T-helper 2 cell (primary cell): ENCODE results near the gene KCNIP3.

Experiments used
- DNase-seq, 5 experiments: peaks; one replicate each; pipeline versions ENCODE4 v3.0.0 to v3.0.0-alpha.2; 2012 to 2022

Gene KCNIP3

DNA sequence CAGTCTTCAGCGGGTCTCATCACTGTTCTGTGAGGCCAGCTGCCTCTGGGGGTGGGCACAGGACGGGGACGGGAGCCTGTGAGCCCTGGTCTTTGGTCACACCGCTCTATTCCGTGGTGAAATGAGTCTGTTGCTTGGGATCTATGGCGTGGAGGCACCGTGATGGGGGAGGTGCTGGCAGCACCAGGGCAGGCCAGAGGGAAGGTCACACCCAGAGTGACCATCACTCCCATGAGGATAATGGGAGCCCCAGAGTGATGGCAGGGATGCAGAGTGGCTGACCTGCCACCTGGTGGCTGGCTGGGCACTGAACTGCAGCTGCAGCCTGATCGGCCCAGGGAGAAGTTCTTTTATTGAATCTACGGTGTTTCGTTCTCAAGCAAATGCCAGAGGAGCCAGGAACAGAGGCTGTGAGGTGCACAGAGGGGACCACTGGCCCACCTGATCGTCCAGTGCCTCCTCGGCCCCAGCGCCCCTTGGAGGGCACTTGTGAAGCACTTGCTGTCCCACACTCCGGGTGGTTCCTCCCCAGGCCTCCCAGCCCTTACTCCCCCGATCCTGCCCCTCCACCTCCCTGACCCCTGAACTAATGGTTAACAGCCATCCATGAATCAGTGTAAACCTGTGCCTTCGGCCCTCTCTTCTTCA, 17.9 kb downstream of the KCNIP3 start:
- DNase-seq: no peak

DNA sequence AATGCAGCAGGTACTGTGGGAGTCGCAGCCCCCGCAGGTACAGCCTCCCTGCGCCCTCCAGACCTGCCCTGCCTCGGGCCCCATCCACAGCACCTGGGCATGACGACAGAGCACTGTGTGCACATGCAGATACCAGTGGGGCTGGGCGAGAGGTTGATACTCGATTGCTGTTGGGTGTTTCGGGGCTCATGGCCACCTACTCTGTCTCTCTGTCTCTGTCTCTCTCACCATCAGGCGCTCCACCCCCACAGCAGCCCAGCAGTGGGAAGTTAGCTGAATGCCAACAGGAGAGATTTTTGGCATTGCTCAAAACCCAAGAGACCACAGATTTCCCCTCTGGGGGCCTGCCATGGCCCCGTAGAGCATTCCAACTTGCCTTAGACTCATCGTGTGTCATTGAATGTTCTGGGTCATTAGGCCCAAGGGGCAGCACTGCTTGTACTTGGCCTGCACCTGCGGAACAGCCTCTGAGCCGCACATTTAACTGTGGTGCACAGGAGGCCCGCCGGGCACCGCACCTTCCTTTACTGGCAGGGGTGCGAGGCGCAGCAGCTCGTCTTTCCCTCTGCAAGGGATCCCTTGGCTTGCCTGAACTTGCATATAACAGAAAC, 18.8 kb downstream of the KCNIP3 start:
- DNase-seq: no peak

DNA sequence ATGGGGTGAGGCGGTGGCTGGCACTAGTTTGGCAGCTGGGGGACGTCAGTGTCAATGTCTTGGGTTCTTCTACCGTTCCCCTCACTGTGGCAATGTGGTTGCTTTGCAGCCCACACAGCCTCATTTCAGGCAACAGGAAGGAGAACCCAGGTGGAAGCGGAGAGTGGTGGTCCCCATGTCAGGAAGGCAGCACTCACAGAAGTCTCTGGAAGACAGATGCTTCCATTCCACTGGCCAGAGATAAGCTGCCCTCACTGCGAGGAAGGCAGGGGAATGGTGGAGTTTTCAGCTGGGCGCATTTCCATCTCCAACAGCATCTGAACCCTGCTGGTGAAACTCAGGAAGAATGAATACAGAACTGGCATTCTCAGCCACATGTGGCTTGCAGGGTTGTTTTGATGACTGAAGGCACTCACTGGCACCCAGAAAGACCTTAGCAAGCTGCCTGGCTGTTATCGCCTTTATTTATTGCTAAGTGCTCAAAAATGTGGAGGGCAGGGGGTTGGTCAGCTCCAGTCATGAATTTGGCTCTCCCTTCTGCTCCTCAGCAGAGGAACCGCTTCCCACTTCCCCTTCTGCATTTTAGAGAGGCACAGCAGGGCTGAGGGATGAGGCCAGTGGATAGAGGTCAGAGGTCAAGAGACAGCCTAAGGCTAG, 19.4 kb downstream of the KCNIP3 start:
- DNase-seq: no peak

DNA sequence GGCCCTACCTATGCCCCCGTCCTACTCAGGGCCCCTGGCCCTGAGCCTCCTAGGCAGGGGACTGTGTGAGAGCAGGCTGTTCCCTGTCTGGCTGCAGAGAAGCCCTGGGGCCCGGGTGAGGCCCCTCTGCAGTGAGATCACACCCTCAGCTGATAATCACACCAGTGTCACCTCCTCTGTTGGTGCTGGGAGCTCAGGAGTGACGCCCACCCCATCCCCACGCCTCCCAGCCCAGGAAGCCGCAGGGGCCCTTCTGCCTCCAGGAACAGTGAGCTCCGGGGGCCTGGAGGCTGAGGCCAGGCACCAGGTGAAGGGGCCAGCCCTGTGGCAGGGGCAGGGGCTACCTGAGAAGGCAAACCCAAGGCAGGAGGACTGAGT, 20.0 kb downstream of the KCNIP3 start:
- no peak for DNase-seq

DNA sequence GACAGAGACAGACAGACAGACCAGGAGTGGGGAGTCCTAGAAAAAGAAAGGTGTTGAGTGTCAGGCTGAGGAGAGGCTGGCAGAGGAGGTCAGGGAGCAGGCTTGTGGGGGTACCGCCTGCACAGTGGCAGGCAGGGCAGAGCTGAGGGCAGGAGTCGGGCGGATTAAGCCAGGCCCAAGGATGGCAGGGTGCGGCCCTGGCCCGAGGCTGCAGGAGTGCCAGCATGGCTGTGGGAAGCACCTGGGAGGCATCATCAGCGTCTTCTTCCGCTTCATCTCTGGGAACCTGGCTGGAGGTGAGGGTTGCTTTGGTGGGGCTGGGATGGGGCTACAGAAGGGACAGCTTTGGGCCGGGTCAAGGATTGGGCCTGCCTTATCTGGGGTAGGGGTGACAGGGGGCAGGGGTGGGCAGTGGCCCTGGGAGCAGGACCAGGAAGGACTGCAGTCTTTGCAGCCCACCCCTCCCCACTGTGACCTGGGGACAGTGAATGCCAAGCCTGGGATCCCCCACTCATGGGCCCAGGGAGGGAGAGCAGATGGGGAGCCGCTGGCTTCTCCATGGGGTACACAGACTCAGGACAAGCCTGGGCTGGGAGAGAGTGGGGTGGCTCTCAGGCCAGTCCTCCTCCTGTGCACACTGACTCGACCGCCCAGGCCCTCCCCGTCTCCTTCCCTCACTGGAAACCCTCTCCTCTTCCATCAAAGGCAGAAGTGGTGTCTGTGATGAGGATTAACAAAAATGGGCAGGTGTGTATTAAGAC, 20.7 kb downstream of the KCNIP3 start:
- DNase-seq: no peak

GRCh38 chr2:95318431-95319220, 21.5 kb downstream of the KCNIP3 start:
- no peak for DNase-seq

- no peak for DNase-seq
These were observed 22.6 kb downstream of the KCNIP3 start for GRCh38 chr2:95319481-95320343.

DNA sequence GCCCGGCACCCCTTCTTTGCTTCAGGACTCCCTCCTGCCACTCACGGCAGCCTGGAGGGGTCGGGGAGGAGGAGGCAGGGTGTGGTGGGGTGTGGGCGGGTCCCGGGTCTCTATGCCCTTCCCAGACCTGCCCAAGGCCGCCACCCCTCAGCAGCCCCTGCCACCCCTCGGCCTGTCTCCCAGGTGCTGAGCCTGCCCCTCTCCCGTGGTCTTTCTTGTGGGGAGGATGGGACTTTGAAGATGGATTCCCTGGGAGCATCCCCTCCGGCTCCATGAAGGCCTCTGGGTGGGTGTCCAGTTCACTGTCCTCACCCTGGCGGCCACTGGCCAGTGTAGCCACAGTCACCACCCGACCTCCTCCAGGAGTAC, 23.2 kb downstream of the KCNIP3 start:
- DNase-seq: no peak

DNA sequence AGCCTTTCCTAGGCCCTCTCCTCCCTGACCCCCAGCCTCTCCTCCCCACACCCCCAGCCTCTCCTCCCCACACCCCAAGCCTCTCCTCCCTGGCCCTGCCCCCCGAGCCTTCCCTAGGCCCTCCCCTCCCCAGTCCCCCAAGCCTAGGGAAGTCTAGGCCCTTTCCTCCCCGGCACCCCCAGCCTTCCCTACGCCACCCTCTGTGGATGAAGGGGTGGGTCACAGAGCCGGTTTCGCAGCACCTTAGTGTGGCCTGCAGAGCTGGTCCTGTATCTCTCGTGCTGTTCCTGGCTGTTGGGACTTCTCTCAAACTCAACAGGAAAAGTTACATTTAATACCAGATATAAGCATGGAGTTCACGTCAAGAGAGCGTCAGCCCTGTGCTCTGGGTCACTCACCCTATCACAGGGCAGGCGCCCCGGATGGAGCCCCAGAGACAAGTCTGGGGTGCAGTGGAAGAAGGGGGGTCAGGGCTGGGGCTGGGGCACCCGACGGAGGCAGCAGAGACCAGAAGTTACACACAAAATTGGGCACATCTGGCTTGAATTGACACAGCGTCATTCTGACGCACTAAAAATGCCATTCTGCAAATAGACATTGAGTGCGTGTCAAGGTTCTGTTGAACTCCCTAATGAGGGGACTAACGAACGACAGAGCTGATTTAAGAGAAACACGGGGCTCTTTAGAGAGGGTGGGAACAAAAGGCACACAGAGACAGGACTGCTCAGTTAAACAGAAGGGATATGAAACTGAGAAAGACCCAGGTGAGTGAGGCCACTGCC, 24.0 kb downstream of the KCNIP3 start:
- DNase-seq: no peak

- DNase-seq: peak in 1 of 5 experiments; percentile 7
These were observed 26.4 kb downstream of the KCNIP3 start for GRCh38 chr2:95323347-95324155.

GRCh38 chr2:95325026-95325425, 27.9 kb downstream of the KCNIP3 start:
- DNase-seq: no peak

DNA sequence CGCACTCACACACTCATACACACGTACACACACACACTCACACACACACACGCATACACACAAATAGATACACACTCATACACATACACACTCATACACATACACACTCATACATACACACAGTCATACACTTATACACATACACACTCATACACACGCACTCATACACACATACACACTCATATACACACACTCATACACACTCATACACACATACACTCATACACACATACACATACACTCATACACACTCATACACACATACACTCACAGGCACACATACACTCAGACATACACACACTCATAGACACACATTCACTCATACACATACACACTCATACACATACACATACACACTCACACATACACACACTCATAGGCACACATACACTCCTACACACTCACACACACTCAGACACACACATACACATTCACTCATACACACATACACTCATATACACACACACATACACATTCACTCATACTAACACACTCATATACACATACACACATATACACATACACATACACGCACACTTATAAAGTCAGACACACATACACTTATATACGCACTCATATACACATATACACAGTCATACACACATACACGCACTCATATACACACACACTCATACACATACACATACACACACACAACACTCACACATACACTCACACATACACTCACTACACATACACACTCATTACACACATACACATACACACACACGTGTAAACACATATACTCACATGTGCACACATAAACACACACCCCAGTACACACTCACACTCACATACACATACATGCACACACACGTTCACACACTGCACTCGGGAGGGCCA, 28.7 kb downstream of the KCNIP3 start:
- no peak for DNase-seq

DNA sequence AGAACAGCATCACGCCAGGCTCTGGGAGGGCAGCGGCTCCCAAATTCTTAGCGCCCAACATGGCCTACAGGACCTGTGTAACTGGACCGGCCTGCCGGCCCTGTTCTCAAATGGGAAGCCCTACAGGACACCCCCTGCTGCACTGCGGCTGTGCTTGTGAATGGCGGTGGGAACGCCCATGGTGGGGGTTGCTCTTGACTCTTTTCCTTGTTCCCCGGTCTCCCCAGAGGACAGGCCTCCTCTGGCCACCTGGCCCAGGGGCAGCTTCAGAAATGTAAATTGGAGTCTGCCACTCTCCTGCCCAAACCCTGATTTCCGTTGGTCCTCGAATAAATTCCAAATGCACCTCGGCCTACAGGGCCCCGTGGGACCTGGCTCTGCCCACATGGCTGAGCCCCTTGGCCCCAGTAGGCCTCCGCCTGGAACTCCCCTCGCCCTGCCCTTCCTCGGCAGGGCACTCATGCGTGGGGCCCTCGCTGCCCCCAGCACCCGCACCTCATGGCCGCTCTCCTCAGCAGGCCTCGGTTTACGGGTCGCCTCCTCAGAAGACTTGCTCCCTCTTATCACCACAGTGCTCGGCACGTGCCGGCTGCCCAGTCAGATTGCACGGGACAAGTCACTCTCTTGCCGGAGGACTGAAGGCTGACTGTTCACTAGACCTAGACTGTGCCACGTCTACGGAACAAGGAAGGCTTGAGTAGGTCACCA, 29.4 kb downstream of the KCNIP3 start:
- no peak for DNase-seq

DNA sequence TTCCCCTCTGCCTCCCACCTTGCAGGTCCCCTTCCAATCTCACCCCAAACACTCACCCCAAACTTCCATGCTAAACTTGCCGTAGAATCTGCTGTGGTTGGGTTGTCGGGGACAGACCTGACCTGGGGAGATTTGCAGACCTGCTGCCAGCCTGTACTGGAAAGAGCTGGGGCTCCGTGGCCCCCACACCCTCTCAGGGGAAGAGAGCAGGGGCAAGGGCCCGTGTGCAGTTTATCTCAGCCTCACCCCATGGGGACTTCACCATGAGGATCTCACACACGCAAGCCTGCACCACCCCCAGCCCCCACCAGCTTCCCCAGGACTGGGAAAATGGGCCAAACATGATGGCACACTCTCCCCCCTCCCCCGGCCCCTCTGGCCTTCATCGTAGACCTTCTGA, 30.7 kb downstream of the KCNIP3 start:
- no peak for DNase-seq

DNA sequence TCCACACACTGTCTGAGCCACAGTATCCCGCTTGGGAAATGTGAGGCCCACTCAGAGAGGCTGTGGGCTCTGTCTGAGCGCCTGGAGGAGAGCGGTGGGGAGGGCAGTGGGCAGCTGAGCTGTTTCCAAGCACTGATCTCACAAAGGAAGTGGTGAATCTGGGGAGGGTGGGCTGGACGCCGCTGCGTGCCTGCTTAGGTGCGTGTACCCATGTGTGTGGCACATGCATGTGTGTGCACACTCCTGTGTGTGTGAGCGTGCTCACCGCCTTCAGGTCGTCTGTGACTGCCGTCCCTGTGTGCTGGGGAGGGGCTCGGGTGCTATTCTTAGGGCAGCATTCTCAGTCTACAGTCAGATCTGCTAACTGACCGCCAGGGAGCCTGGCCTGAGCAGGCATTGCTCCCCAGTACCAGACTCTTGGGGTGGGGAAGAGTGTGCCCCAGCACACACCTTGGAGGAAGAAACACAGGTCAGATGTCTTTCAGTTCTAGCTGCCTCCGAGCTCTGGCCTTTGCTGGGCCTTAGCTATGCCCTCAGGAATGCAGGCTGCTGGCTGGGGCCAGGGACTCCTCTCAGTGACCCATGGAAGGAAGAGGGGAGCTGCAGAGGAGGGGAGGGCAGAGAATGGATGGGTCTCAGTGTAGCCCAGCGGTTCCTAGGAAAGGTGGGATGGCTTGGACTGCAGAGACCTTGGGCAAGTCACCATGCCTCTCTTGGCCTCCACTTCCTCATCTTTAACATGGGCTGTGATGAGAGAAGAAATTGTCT, 31.4 kb downstream of the KCNIP3 start:
- no peak for DNase-seq

DNA sequence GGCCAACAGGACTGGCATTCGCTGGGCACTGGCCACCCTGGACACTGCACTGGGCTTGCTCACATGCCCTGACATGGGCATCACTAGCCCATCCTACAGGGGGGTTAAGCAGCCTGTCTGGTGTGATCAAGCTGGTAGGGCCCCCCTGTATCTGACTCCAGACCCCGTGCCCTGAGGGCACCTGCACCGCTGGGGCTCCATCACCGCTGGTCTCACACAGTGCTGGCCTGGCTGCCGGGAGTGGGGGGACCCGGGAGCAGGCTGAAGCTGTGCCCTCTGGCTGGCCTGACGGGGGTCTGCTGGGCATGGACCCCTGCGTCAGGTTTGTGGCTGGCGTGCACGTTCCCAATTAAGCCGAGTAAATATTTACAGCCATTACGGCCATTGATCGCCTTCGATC, 32.3 kb downstream of the KCNIP3 start:
- no peak for DNase-seq

DNA sequence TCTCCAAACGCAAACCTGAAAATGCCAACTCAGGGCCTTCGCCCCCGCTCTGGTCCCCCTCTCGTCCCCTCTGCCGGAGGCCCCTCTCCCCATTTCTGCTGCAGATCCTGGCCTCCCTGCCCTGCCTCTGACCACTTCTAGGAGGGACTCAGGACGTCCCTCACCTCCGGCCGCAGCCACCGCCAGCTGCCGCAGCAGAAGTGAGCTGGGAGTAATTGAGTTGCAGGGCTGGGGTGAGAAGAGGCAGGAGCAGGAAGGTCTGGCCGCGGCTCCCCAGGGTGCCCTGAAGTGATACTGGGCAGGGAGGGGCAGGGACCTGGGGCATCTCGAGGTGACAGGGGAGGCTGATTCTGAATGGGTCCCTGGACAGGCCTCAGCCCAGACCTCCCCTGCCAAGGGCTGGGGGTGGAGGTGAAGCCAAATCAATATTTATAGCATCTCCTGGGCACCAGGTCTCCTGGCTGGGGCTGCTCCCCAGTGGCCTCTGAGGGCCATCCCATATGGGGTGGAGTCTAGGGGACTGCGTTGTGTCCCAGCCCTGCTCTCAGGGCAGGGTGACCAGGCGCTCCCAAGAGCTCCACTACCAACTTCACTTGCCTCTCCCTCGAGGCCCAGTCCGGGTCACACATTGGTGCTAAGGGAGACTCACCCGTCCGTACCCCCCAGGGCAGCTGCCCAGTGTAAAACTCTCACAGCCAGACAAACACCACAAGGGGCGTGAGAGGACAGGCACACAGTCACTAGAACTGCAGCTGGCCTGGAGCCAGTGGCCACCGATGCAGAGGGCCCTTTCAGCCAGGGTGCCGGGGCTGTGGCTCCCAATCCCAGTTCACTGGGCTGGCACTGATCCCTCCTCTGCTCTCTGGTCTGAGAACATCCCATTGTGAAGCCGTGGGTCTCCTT, 33.0 kb downstream of the KCNIP3 start:
- DNase-seq: no peak
